Hematopoietic multipotent progenitor cell treated with erythropoietin and hydrocortisone succinate and interleukin-3 and kit ligand, for 17 days (in vitro differentiated cells): ENCODE measurements around the gene VSTM1.
"Not testable (repeated sequence)": the region's sequence is repeated elsewhere in the genome, so short reads cannot be mapped to it uniquely, and the experiment has no call there.

Source experiments
- DNase-seq: peaks from one replicate; pipeline ENCODE4 v3.0.0-alpha.2; 2015; ENCODE audit warnings: low spot score

The VSTM1 gene, protein sequence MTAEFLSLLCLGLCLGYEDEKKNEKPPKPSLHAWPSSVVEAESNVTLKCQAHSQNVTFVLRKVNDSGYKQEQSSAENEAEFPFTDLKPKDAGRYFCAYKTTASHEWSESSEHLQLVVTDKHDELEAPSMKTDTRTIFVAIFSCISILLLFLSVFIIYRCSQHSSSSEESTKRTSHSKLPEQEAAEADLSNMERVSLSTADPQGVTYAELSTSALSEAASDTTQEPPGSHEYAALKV

DNA sequence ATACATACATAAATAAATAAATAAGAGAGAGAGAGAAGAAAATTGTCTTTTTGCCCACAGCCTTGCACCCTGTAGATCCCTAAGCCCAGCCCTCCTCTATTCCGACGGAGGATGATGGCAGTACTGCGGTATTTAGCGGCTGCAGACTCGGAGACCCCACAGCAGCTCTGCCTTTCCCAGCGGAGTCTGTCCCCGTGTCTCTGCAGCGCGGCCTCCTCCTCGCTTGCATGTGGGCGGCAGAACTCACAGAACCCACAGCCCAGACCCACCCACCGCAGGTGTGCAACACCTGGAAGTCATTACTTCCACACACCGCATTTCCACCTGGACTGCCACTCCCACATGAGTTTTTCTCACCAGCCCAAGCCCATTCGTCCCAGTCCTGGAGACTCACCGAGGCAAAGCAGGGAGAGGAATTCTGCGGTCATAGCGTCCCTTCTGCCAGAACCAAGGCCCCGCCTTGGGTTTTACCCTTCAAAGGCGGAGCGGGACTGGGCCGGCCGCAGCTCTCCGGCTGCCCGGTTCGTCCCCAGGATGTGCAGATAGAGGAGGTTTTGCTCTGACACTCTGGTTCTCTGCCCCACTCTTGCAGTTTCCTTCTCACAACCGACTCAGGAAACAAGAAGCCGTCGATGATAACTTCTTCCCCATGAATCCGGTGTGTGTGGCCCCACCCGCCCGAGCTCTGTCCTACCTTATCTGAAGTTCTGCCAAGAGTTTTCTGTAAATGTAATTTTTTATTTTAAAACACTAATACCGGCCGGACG, at the start of gene VSTM1:
Gene VSTM1 (minus strand): TSS at position 548 of the 767 bp plus-strand sequence. CDS start 120 bp downstream, at position 428.
- DNase-seq, result no peak

DNA sequence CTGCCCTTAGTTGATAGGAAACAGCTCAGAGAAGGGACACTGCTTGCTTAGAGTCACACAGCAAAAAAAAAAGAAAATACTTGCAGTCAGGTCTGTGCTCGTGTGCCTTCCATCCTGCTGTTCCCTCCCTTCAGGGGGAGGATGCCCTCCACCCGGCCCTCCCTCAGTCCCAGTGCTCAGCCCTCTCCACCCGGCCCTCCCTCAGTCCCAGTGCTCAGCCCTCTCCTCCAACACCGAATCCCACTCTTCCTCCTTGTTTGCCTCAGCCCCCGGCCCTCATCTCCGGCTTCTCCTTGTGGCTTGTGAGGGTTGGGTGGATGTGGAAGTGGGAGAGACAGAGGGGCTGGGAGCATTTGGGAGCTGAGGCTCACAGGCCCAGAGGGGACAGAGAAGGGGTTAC, 46.0 kb upstream of the VSTM1 start:
- no peak for DNase-seq

DNA sequence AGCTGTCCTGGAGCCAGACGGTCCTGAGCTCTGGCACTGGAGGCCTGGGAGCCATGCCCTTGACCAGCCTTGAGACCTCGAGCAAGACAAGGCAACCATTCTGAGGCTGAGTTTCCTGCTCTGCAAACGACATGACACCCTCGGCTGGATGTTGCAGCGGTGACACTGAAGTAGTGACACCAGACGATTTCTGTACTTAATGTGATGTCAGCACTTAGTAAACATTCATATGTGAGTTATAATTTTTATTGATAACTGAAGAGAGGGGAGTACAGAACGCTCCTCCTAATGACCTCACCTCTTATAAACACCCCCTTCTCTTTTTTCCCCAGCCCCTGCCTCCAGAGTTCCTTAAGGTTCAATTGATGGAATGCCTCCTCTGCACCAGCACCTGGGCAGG, 44.8 kb upstream of the VSTM1 start:
- DNase-seq, result no peak

DNA sequence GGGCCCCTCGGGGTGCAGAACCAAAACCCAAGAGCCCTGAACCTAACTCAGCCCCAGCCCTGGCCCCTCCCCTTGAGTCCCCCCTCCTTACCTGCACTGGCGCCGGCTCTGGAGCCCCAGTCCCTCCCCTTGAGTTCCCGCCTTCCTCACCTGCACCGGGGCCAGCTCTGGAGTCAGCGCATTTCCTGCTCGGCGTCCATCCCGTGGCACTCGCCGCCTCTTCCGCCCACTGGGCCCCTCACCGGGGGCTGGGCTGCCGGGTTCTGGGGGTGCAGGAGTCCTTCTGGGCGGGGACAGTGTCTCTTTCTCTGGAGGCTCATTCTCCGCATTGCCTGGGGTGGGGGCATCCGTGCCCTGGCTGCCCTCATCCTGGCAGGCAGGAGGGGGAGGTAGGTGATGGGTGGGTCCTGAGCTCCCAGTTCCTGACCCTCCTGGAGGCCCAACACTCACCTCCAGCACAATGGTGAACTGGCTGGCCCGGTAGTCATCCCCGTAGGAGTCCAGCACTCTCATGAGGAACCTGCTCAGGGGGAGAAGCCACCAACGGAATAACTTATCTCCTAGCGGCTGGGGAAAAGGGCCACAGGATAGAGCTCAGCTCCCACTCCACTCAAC, 44.3 kb upstream of the VSTM1 start:
- no peak for DNase-seq

DNA sequence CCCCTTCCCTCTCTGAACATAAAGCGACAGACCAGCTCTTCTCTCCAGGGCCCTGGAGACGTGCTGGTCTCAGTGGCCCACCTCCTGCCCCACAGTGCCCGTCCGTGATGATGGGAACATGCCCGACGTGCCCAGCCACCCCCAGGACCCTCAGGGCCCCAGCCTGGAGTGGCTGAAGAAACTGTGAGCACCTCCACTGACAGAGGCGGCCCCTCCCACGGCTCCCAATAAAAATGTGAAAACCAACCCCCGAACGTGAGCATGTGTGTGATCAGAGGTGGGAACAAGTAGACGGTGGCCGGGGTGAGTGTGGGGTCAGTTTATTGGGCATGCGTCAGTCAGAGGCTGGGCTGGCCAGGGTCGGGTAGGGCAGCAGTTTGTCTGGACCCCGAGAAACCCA, 43.0 kb upstream of the VSTM1 start:
- DNase-seq, result no peak

DNA sequence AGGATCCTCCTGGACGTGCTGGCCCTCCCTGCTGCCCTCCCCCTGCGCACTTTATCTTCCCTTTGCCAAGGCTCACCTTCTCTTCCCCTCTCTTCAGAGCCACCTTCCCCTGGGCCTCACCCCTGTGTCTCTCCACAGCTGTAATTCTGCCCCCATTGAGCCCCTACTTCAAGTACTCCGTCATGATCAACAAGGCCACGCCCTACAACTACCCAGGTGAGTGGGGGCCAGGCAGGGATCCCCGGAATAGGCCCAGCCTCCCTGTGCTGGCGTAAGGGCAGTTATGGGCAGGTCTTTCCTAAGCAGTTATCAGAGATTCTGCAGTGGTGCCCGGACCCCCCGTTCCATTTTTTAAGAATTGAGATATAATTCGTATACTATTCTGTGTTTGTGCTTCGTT, 42.1 kb upstream of the VSTM1 start:
- no peak for DNase-seq

DNA sequence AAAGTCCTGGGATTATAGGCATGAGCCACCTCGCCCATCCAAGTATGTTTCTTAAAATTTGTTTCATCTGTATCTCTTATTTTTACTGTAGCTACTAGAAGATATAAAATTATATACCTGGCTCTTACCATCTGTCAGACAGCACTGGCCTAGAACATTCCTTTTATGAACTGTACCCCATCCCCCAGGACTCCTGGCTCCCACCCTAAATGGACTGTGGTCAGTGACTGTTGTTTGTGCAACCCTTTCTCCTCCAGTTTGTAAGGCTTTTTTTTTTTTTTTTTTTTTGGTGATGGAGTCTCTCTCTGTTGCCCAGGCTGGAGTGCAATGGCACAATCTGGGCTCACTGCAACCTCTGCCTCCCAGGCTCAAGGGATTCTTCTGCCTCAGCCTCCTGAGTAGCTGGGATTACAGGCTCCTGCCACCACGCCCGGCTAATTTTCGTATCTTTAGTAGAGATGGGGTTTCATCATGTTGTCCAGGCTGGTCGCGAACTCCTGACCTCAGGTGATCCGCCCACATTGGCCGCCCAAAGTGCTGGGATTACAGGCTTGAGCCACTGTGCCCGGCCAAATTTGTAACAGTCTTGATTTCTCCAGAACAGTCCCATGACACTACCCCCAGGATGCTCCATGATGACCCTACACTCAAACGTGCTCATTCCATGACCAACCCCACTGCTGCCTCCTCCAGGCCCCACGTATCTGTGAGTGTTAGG, 41.5 kb upstream of the VSTM1 start:
- DNase-seq, result no peak

DNA sequence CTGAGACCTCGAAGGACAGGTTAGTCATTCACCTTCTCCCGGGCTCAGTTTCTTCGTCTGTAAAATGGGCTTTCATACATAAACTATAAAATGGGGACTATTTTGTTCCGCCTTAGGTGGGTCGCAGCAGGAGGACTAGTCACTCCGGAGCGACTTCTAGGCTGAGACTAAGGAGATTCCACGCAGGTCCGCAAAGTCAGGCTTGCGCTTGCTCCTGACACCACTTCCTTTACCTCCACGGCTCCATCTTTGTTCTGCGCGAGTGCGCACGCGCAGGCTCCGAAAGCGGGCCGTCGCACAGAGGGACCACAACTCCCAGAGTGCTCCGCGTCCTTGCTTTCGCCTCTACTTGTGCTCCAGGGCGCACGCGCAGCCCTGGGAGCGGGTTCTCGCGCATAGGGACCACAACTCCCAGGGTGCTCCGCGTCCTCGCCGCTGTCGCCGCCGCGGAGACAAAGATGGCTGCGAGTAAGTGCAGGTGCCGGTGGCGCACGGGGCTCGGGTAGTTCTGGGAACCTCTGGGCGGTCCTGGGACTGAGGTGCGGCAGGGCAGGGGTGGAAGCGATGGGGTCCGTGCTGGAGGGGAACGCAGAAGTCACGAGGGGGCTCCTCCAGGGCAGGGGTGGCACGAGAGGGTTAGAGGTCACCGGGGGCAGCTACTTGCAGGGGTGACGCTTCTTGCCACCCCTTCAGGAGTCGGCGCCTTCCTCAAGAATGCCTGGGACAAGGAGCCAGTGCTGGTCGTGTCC, 38.9 kb upstream of the VSTM1 start, which contains the start of gene NDUFA3:
Gene NDUFA3 (plus strand): TSS at position 435 of the 749 bp plus-strand sequence. CDS start 24 bp downstream, at position 459.
- peak; percentile 99 for DNase-seq

DNA sequence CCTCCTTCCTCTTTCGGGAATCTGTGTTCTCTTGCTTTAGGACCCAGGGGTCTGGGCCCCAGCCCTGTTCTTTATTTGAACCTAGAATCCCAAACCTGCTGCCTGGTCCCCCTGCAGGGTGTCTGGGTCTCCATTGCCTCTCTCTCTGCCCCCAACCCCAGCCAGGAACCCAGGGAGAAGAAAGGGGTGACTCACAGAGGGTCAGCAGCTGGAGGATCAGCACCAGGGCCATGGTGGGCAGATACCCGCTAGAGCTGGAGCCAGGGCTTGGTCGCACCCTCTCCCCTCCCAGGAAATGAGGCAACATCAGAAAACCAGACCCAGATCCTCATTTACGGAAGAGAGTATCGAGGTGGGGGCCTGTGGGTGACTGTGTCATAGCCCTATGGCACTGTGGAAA, 36.9 kb upstream of the VSTM1 start, which contains the start of gene OSCAR:
Gene OSCAR (minus strand): TSS at position 243 of the 400 bp plus-strand sequence. CDS start 11 bp downstream, at position 232.
- DNase-seq, result no peak

DNA sequence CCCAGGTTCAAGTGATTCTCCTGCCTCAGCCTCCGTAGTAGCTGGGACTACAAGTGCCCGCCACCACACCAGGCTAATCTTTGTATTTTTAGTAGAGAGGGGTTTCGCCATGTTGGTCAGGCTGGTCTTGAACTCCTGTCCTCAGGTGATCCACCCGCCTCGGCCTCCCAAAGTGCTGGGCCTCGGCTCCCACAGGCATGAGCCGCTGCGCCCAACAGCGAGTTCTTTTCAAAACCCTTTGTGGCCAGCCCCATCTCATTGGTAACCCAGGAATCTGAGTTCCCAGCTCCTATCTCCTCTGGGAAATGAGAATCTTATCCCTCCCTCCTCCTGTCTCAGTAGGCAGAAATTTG, 36.2 kb upstream of the VSTM1 start:
- not testable (repeated sequence) for DNase-seq

DNA sequence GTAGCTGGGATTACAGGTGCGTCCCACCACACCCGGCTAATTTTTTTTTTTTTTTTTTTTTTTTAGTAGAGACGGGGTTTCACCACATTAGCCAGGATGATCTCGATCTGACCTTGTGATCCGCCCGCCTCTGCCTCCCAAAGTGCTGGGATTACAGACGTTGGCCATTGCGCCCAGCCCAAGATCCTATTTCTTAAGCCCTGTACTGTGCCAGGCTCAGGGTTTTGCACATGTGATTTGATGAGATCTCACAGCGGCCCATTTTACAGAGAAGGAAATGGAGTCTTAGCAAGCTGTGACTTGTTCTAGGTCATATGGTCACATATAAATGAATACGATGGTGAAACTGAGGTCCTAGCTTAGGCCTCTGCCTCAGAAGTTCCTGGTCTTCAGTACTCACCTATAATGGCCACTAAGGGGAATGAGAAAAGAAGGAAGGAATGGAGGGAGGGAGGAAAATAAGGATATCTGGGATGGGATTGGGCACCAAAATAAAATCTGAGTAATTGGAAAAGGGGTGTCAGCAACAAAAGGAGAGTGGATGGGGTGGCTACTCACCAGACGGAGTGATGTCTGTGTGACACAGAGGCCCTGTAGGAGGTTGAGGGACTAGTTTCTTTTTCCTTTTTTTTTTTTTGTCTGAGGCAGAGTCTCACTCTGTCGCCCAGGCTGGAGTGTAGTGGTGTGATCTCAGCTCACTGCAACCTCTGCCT, 35.6 kb upstream of the VSTM1 start:
- no peak for DNase-seq

DNA sequence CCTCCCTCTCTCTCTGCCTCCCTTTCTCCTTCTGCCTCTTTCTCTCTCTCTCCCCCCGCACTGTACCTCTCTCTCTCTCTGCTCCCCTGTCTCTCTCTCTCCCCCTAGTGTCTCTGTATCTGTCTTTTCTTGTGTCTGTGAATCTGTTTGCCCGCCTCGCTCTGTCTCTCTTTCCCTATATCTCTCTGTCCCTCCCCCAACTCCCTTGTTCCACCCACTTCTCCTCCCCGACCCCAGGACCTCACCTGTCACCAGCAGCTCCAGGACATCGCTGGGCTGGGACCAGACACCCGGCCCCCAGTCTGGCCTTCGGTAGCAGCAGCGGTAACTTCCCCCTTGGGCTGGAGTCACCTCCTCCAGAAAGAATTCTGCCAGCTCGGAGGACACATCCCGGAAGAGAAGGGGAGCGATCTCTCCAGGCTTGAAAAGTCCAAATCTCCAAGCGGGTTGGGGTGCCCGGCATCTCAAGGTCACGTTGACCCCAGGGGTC, 33.0 kb upstream of the VSTM1 start:
- DNase-seq, result no peak

DNA sequence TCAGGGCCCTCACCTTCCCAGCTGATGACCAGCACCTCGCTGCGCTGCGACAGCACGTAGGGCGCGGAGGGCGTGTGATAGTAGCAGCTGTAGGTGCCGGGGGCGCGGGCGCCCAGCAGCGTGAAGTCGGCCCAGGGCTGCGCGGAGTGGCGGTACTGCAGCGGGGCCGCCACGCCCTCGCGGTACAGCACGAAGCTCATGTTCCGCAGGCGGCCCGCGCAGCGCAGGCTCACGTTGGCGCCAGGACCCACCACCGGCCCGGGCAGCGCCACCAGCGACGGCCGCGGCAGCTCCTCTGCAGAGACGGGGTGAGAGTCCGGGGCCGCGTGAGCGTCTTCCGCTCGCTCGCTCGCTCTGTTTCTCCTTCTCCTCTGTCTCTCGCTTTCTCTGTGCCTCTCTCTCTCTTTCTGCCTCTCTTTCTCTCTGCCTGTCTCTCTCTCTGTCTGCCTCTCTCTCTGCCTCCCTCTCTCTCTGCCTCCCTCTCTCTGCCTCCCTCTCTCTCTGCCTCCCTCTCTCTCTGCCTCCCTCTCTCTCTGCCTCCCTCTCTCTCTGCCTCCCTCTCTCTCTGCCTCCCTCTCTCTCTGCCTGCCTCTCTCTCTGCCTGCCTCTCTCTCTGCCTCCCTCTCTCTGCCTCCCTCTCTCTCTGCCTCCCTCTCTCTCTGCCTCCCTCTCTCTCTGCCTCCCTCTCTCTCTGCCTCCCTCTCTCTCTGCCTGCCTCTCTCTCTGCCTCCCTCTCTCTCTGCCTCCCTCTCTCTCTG, 32.3 kb upstream of the VSTM1 start:
- DNase-seq, result not testable (repeated sequence)

DNA sequence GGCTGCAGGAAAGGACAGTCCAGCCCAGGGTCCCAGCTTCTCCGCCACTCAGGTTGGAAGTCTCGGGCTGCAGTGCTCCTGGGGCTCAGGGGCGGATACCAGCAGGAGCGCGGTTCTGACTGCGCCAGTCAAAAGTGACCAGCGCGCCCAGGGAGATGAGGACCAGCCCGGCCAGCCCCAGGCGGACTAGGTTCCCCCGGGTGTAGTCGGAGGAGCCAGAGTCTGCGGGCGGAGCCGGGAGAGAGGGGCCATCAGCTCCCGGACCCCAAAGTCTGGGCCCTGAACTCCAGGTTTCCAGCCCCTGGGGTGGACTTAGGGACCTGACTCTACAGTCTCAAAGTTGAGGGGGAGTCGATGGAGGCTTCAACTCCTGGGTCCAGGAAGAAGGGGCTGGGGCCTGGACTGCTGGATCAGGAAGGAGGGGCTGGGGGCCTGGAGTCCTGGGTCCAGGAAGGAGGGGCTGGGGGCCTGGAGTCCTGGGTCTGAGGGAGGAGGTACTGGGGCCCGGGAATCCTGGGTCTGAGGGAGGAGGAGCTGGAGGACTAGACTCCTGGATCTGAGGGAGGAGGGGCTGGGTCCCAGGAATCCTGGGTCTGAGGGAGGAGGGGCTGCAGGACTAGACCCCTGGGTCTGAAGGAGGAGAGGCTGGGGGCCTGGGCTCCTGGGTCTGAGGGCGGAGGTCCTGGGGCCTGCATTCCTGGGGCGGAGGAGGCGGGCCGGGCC, 31.6 kb upstream of the VSTM1 start:
- DNase-seq, result no peak

DNA sequence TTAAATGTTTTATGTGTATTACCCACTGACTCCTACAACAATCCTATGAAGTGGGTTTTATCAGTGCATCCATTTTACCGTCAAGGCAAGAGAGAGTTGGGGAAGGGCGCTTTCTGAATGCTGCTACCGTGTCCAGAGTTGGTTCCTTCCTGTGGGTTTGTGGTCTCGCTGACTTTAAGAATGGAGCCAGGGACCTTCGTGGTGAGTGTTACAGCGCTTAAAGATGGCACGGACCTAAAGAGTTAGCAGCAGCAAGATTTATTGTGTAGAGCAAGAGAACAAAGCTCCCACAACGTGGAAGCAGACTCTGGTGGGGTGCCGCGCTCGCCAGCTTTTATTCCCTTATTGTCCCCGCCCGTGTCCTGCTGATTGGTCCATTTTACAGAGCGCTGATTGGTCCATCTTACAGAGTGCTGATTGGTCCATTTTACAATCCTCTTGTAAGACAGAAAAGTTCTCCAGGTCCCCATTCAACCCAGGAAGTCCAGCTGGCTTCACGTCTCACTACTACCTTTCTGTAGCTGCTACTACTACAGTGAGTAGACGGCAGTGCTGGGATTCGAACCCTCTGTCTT, 30.8 kb upstream of the VSTM1 start:
- no peak for DNase-seq

DNA sequence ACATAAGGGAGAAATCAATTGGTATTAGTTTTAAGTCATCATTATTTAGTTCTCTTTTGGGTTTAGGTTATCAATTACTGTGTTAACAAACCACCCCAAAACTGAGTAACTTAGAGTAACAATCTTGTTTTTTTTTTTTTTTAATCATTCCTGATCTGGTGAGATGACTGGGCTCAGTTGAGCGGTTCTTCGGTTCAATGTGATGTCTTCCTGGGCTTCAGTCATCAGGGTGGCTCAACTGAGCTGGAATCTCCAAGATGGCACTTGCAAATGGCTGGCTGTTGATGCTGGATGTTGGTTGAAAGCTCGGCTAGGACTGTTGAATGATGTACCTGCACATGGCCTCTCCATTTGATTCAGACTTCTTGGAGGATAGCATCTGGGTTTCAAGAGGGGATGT, 20.7 kb upstream of the VSTM1 start:
- no peak for DNase-seq

DNA sequence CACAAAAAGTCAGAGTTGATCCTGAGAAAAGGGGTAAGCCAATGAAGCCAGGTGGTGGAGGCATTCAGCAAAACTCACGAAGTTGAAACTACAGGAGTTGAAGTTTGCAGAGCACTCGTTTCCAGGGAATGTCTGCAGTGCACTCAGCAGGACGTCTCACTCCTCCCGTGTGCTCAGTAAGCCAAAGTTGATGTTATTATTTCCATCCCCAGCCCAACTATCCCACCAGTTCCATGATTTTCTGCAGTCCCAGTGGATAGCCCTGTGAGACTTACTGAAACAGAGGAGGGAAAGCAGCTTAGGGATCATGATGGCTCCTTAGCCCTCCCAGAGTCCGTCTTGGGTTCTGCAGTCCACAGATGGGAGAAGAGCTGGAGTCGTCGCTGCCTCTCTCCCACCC, 17.3 kb upstream of the VSTM1 start, which contains the start of gene TARM1:
Gene TARM1 (minus strand): TSS at position 334 of the 400 bp plus-strand sequence. CDS start 25 bp downstream, at position 309.
- no peak for DNase-seq

DNA sequence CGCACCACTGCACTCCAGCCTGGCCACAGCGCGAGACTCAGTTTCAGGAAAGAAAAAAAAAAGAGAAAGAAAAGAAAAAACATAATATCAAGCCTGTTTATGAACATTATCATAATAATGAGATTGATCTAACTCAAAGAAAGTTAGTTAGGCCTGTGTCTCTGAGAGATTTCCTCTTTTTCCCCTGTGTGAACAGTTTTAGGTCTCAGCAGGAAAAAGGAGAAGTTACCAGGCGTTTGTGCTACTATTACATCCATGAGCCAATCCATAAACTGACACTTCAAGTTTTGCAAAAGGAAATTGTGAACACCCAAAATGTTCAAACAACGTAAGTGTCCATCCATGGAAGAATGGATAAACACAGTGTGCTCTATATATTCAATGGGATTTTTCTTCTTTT, 13.6 kb upstream of the VSTM1 start:
- no peak for DNase-seq

DNA sequence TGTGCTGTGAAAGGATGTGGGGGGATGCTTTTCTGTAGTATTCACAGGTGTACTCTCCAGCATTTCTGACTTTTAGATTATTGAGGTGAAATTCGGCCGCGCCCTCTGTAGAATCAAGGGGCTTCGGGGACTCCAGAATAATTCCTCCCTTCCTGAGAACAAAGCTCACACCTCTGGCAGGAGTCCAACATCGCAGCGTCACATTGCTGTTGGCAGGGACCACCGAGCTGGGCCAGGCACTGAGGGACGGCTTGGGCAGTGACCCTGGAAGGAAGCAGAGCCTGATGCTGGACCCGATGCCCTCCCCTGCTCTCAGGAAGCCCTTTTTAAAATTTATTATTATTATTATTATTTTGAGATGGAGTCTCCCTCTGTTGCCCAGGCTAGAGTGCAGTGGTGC, 11.2 kb upstream of the VSTM1 start:
- DNase-seq, result no peak
